H9 (cell line): Measurements from ENCODE around the gene GSG1L. TPM values are rescaled to one million over a fixed set of nuclear protein-coding genes. Genes with fewer than 3 reads are reported as not detected.

Source experiments
- DNase-seq: peaks from one replicate; pipeline ENCODE4 v3.0.0-alpha.2; 2017
- H2AFZ ChIP-seq: one replicate; pipeline ENCODE4 v1.6.1; 2013; ENCODE audit warnings: mild to moderate bottlenecking, low read length, control low read depth, moderate library complexity
- H2AK5ac ChIP-seq: 2 replicates; pipeline ENCODE4 v1.6.1; 2013; ENCODE audit warnings: low read length, control low read depth, mixed read lengths; ENCODE audit not compliant: insufficient read length
- H2BK120ac ChIP-seq: one replicate; pipeline ENCODE4 v1.6.1; 2013; ENCODE audit warnings: low read depth, mild to moderate bottlenecking, low read length, control low read depth, inconsistent platforms; ENCODE audit not compliant: poor library complexity, severe bottlenecking
- H2BK12ac ChIP-seq: 2 replicates; pipeline ENCODE4 v1.6.1; 2013; ENCODE audit warnings: low read length, control low read depth, mixed read lengths, low read depth; ENCODE audit not compliant: insufficient read length
- H2BK15ac ChIP-seq: 2 replicates; pipeline ENCODE4 v1.6.1; 2013; ENCODE audit warnings: low read depth, low read length, control low read depth
- H2BK20ac ChIP-seq: one replicate; pipeline ENCODE4 v1.6.1; 2013; ENCODE audit warnings: low read depth, mild to moderate bottlenecking, low read length, control low read depth, inconsistent platforms; ENCODE audit not compliant: poor library complexity, severe bottlenecking
- H2BK5ac ChIP-seq: 2 replicates; pipeline ENCODE4 v1.6.1; 2013; ENCODE audit warnings: low read length, control low read depth, mixed read lengths; ENCODE audit not compliant: insufficient read length
- H3K14ac ChIP-seq: 2 replicates; pipeline ENCODE4 v1.6.1; 2013; ENCODE audit warnings: low read length, control low read depth; ENCODE audit not compliant: insufficient read depth
- H3K18ac ChIP-seq: 2 replicates; pipeline ENCODE4 v1.6.1; 2013; ENCODE audit warnings: low read depth, mild to moderate bottlenecking, mixed read lengths, low read length, control low read depth; ENCODE audit not compliant: insufficient read length
- H3K23ac ChIP-seq: 2 replicates; pipeline ENCODE4 v1.6.1; 2013; ENCODE audit warnings: low read length, control low read depth, mixed read lengths, low read depth; ENCODE audit not compliant: insufficient read length
- H3K23me2 ChIP-seq: 2 replicates; pipeline ENCODE4 v1.6.1; 2013; ENCODE audit warnings: low read depth, mild to moderate bottlenecking, mixed read lengths, low read length, control low read depth; ENCODE audit not compliant: insufficient read length, poor library complexity, severe bottlenecking
- H3K27ac ChIP-seq: 2 replicates; pipeline ENCODE4 v1.5.1; 2013; ENCODE audit warnings: low read length, control low read depth, mixed read lengths, low read depth; ENCODE audit not compliant: insufficient read length
- H3K27me3 ChIP-seq: 2 replicates; pipeline ENCODE4 v1.6.1; 2013; ENCODE audit warnings: low read length, control low read depth, inconsistent platforms; ENCODE audit not compliant: insufficient read depth
- H3K4ac ChIP-seq: 2 replicates; pipeline ENCODE4 v1.6.1; 2013; ENCODE audit warnings: low read depth, mild to moderate bottlenecking, control low read depth, inconsistent platforms, low read length, moderate library complexity
- H3K4me1 ChIP-seq: 2 replicates; pipeline ENCODE4 v1.6.1; 2013; ENCODE audit warnings: low read length, control low read depth, inconsistent platforms; ENCODE audit not compliant: insufficient read depth
- H3K4me2 ChIP-seq: 2 replicates; pipeline ENCODE4 v1.6.1; 2013; ENCODE audit warnings: low read length, control low read depth, mixed read lengths; ENCODE audit not compliant: insufficient read length, insufficient read depth
- H3K56ac ChIP-seq: 2 replicates; pipeline ENCODE4 v1.6.1; 2013; ENCODE audit warnings: low read depth, mild to moderate bottlenecking, mixed read lengths, low read length, control low read depth; ENCODE audit not compliant: insufficient read length
- H3K79me1 ChIP-seq: 2 replicates; pipeline ENCODE4 v1.6.1; 2013; ENCODE audit warnings: low read depth, mild to moderate bottlenecking, moderate library complexity, low read length, control low read depth, inconsistent platforms; ENCODE audit not compliant: insufficient read depth, poor library complexity, severe bottlenecking
- H3K79me2 ChIP-seq: 2 replicates; pipeline ENCODE4 v1.6.1; 2013; ENCODE audit warnings: low read length, control low read depth, inconsistent platforms; ENCODE audit not compliant: insufficient read depth
- H3K9ac ChIP-seq: 2 replicates; pipeline ENCODE4 v1.6.1; 2013; ENCODE audit warnings: low read length, control low read depth, mixed read lengths; ENCODE audit not compliant: insufficient read length; ENCODE audit errors: extremely low read depth
- H3K9me3 ChIP-seq: one replicate; pipeline ENCODE4 v1.6.1; 2013; ENCODE audit warnings: low read depth, low read length, inconsistent platforms; ENCODE audit not compliant: control insufficient read depth
- H3T11ph ChIP-seq: one replicate; pipeline ENCODE4 v1.6.1; 2013; ENCODE audit warnings: mild to moderate bottlenecking, low read length, control low read depth, inconsistent platforms
- H4K20me1 ChIP-seq: one replicate; pipeline ENCODE4 v1.6.1; 2013; ENCODE audit not compliant: control insufficient read depth, insufficient read length, insufficient read depth
- H4K5ac ChIP-seq: 2 replicates; pipeline ENCODE4 v1.6.1; 2013; ENCODE audit warnings: low read depth, mild to moderate bottlenecking, mixed read lengths, low read length, control low read depth; ENCODE audit not compliant: insufficient read length
- H4K8ac ChIP-seq: replicated peaks from 2 replicates; pipeline ENCODE4 v1.6.1; 2013; ENCODE audit warnings: low read length, control low read depth, mixed read lengths, low read depth; ENCODE audit not compliant: insufficient read length
- H4K91ac ChIP-seq: 2 replicates; pipeline ENCODE4 v1.6.1; 2013; ENCODE audit warnings: low read depth, mild to moderate bottlenecking, moderate library complexity, mixed read lengths, low read length, control low read depth; ENCODE audit not compliant: insufficient read length
- H3K27ac Mint-ChIP-seq, 3 experiments: 2 replicates in 2 of 3; 3 replicates in 1 of 3; pipeline ENCODE4 v1.8.0; 2020 to 2021; ENCODE audit warnings: mixed read lengths in 3 of 3, mild to moderate bottlenecking in 1 of 3, moderate library complexity in 1 of 3
- H3K27me3 Mint-ChIP-seq: 2 replicates; pipeline ENCODE4 v1.8.0; 2021; ENCODE audit warnings: low read depth, mild to moderate bottlenecking, moderate library complexity, mixed read lengths
- H3K36me3 Mint-ChIP-seq, 3 experiments: 2 replicates in 2 of 3; 3 replicates in 1 of 3; pipeline ENCODE4 v1.8.0; 2020 to 2021; ENCODE audit warnings: low read depth in 3 of 3, mixed read lengths in 3 of 3; ENCODE audit not compliant: insufficient read depth in 1 of 3
- H3K4me1 Mint-ChIP-seq, 2 experiments: 2 replicates each; pipeline ENCODE4 v1.8.0; 2020; ENCODE audit warnings: mixed read lengths in 2 of 2
- H3K4me3 Mint-ChIP-seq, 2 experiments: 2 replicates in 1 of 2; 3 replicates in 1 of 2; pipeline ENCODE4 v1.8.0; 2020 to 2021; ENCODE audit warnings: mild to moderate bottlenecking in 2 of 2, mixed read lengths in 2 of 2, moderate library complexity in 1 of 2
- H3K9me3 Mint-ChIP-seq, 2 experiments: 2 replicates in 1 of 2; 3 replicates in 1 of 2; pipeline ENCODE4 v1.8.0; 2020; ENCODE audit warnings: mild to moderate bottlenecking in 2 of 2, mixed read lengths in 2 of 2, moderate library complexity in 1 of 2
- WGBS: extraction: QIAGEN DNeasy Blood & Tissue Kit; methylation state at CpG from one replicate; pipeline ENCODE4 v1.1.7; 2013; ENCODE audit warnings: missing lambda C conversion rate, low lambda C conversion rate, mixed read lengths; ENCODE audit not compliant: insufficient read length; ENCODE audit errors: extremely low coverage; 5-methylcytosine and 5-hydroxymethylcytosine counted together
- total RNA-seq: library from RNA; stranded (reverse); gene quantifications from 2 replicates; pipeline ENCODE4 v1.2.1, GENCODE V29; 2021
- TF ChIP-seq, protein P1 (sequence below): fragments of 200-600 bp; sonication (generic); conservative IDR thresholded peaks from 3 replicates; pipeline ENCODE4 v1.8.0; 2021; ENCODE audit warnings: antibody characterized with exemption, mild to moderate bottlenecking

GSG1L gene
- total RNA-seq, 1 experiment from 2014 or later: 0.35 TPM

DNA sequence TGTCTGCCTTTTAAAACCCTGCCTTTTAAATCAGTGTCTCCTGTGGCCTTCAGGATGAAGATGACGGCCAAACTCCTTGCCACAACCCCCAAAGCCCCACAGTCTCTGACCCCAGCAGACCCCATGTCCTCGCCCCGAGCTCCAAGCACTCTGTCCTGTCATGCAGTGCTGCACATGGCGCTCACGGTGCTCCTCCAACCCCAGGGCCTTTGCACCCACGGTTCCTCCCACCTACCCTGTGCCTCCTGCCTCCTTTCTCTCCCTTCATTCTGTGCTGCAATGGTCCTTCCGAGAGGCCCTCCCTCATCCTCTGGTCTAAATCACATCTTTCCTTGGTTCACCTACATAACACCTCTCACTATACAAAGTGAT is 278.2 kb downstream of the GSG1L start:
- H4K8ac ChIP-seq: no peak overlapping the region
- no peaks in the 10 kb centered on the region; the same call in 1 of the 2 replicates for H3K27me3 ChIP-seq
- H4K91ac ChIP-seq: no peak overlapping the region
- no peak overlapping the region for H2BK5ac ChIP-seq
- Mint-ChIP-seq H3K27me3 (no peaks in the 10 kb centered on the region), H3K4me1 (no peaks in the 10 kb centered on the region), H3K27ac (no peak overlapping the region), H3K9me3 (no peaks in the 10 kb centered on the region), H3K36me3 (no peaks in the 10 kb centered on the region), H3K4me3 (no peak overlapping the region)
- H3K18ac ChIP-seq: no peak overlapping the region
- H3K79me2 ChIP-seq: no peaks in the 10 kb centered on the region
- H4K20me1 ChIP-seq: no peaks in the 10 kb centered on the region
- no peak overlapping the region for H2BK15ac ChIP-seq
- no peak overlapping the region for H3K56ac ChIP-seq
- TF ChIP-seq, protein P1, sequence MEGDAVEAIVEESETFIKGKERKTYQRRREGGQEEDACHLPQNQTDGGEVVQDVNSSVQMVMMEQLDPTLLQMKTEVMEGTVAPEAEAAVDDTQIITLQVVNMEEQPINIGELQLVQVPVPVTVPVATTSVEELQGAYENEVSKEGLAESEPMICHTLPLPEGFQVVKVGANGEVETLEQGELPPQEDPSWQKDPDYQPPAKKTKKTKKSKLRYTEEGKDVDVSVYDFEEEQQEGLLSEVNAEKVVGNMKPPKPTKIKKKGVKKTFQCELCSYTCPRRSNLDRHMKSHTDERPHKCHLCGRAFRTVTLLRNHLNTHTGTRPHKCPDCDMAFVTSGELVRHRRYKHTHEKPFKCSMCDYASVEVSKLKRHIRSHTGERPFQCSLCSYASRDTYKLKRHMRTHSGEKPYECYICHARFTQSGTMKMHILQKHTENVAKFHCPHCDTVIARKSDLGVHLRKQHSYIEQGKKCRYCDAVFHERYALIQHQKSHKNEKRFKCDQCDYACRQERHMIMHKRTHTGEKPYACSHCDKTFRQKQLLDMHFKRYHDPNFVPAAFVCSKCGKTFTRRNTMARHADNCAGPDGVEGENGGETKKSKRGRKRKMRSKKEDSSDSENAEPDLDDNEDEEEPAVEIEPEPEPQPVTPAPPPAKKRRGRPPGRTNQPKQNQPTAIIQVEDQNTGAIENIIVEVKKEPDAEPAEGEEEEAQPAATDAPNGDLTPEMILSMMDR: no peak
- H2BK12ac ChIP-seq: no peak overlapping the region
- no peak overlapping the region for H3K4ac ChIP-seq
- H2BK20ac ChIP-seq: no peak overlapping the region
- no peak overlapping the region for H3K23ac ChIP-seq
- no peak overlapping the region for H3T11ph ChIP-seq
- H3K4me1 ChIP-seq: no peaks in the 10 kb centered on the region
- no peak overlapping the region for H4K5ac ChIP-seq
- H3K14ac ChIP-seq: no peak overlapping the region
- no peak overlapping the region for H2AK5ac ChIP-seq
- no peak overlapping the region for H2AFZ ChIP-seq
- WGBS: no CpG with 5 or more reads among the region's 7 CpGs
- H2BK120ac ChIP-seq: no peak overlapping the region
- H3K79me1 ChIP-seq: no peaks in the 10 kb centered on the region
- H3K9ac ChIP-seq: no peak overlapping the region
- no peak for DNase-seq
- no peaks in the 10 kb centered on the region for H3K23me2 ChIP-seq
- no peak overlapping the region for H3K4me2 ChIP-seq
- H3K27ac ChIP-seq: no peak overlapping the region
- no peaks in the 10 kb centered on the region for H3K9me3 ChIP-seq
